T-helper 2 cell treated with Interferon-gamma antibody and Interleukin-4, amounts not matched to agents 5 μg/mL and 100 μg/mL, for 36 hours (primary cell): ENCODE results near the gene IPO7.
"Not testable (repeated sequence)": the region's sequence is repeated elsewhere in the genome, so short reads cannot be mapped to it uniquely, and the experiment has no call there.

Experiments used
- DNase-seq: peaks from one replicate; pipeline ENCODE4 v3.0.0; 2021; ENCODE audit warnings: low spot score
- H3K27ac Mint-ChIP-seq: one replicate; pipeline ENCODE4 v1.8.0; 2021; ENCODE audit warnings: mild to moderate bottlenecking, mixed read lengths
- H3K27me3 Mint-ChIP-seq: one replicate; pipeline ENCODE4 v1.8.0; 2021; ENCODE audit warnings: low read depth, mixed read lengths
- H3K36me3 Mint-ChIP-seq: one replicate; pipeline ENCODE4 v1.8.0; 2021; ENCODE audit warnings: low read depth, mixed read lengths
- H3K4me1 Mint-ChIP-seq: one replicate; pipeline ENCODE4 v1.8.0; 2021; ENCODE audit warnings: low read depth, mixed read lengths
- H3K4me3 Mint-ChIP-seq: one replicate; pipeline ENCODE4 v1.8.0; 2022; ENCODE audit warnings: mild to moderate bottlenecking, moderate library complexity, mixed read lengths
- H3K9me3 Mint-ChIP-seq: one replicate; pipeline ENCODE4 v1.8.0; 2021; ENCODE audit warnings: mixed read lengths

Gene IPO7

GRCh38 chr11:9384535-9385326, at the start of gene IPO7:
Gene IPO7 (plus strand): TSS chr11:9384652. CDS start chr11:9384764, 112 bp downstream.
- DNase-seq = peak; percentile 90
- H3K36me3 Mint-ChIP-seq = peaks cover 15% of the 10 kb centered on the region
- peak within 1 kb of the TSS; percentile 90 for H3K27ac Mint-ChIP-seq
- no peaks in the 10 kb centered on the region for H3K9me3 Mint-ChIP-seq
- peaks cover 23% of the 10 kb centered on the region for H3K4me1 Mint-ChIP-seq
- peak within 1 kb of the TSS; percentile 95 for H3K4me3 Mint-ChIP-seq
- no peaks in the 10 kb centered on the region for H3K27me3 Mint-ChIP-seq

- no peaks in the 10 kb centered on the region for H3K27me3 Mint-ChIP-seq
- no peaks in the 10 kb centered on the region for H3K4me1 Mint-ChIP-seq
- H3K36me3 Mint-ChIP-seq = no peaks in the 10 kb centered on the region
- no peaks in the 10 kb centered on the region for H3K9me3 Mint-ChIP-seq
- DNase-seq = no peak
- no peak overlapping the region for H3K4me3 Mint-ChIP-seq
- no peak overlapping the region for H3K27ac Mint-ChIP-seq
Measured at GRCh38 chr11:9341638-9342178, 42.7 kb upstream of the IPO7 start.

GRCh38 chr11:9344061-9344680, 40.3 kb upstream of the IPO7 start:
- Mint-ChIP-seq H3K36me3 (no peaks in the 10 kb centered on the region), H3K4me3 (no peak overlapping the region), H3K4me1 (peaks cover 17% of the 10 kb centered on the region), H3K27me3 (peaks cover 7% of the 10 kb centered on the region), H3K27ac (no peak overlapping the region), H3K9me3 (no peaks in the 10 kb centered on the region)
- DNase-seq = no peak

- H3K9me3 Mint-ChIP-seq = no peaks in the 10 kb centered on the region
- peaks cover 19% of the 10 kb centered on the region for H3K4me1 Mint-ChIP-seq
- peak overlapping the region; percentile 1 for H3K4me3 Mint-ChIP-seq
- DNase-seq = peak; percentile 41
- peaks cover 16% of the 10 kb centered on the region for H3K27me3 Mint-ChIP-seq
- H3K36me3 Mint-ChIP-seq = no peaks in the 10 kb centered on the region
- peak overlapping the region; percentile 12 for H3K27ac Mint-ChIP-seq
Measured at GRCh38 chr11:9347100-9347499, 37.4 kb upstream of the IPO7 start.

- not testable (repeated sequence) for H3K36me3 Mint-ChIP-seq, H3K27ac Mint-ChIP-seq, DNase-seq, H3K4me3 Mint-ChIP-seq, H3K9me3 Mint-ChIP-seq
- peaks cover 16% of the 10 kb centered on the region for H3K27me3 Mint-ChIP-seq
- peaks cover 19% of the 10 kb centered on the region for H3K4me1 Mint-ChIP-seq
Measured at GRCh38 chr11:9347779-9348178, 36.7 kb upstream of the IPO7 start.

GRCh38 chr11:9351321-9351881, 33.1 kb upstream of the IPO7 start:
- H3K36me3 Mint-ChIP-seq = no peaks in the 10 kb centered on the region
- H3K4me3 Mint-ChIP-seq = no peak overlapping the region
- DNase-seq = no peak
- no peaks in the 10 kb centered on the region for H3K9me3 Mint-ChIP-seq
- no peak overlapping the region for H3K27ac Mint-ChIP-seq
- peaks cover 16% of the 10 kb centered on the region for H3K27me3 Mint-ChIP-seq
- peaks cover 19% of the 10 kb centered on the region for H3K4me1 Mint-ChIP-seq

GRCh38 chr11:9357041-9357440, 27.4 kb upstream of the IPO7 start:
- DNase-seq = no peak
- Mint-ChIP-seq H3K27me3 (no peaks in the 10 kb centered on the region), H3K27ac (no peak overlapping the region), H3K9me3 (no peaks in the 10 kb centered on the region), H3K36me3 (no peaks in the 10 kb centered on the region), H3K4me1 (peaks cover 6% of the 10 kb centered on the region), H3K4me3 (no peak overlapping the region)

GRCh38 chr11:9360862-9361622, 23.4 kb upstream of the IPO7 start:
- not testable (repeated sequence) for H3K36me3 Mint-ChIP-seq, H3K27ac Mint-ChIP-seq, H3K9me3 Mint-ChIP-seq, H3K27me3 Mint-ChIP-seq, DNase-seq, H3K4me3 Mint-ChIP-seq
- H3K4me1 Mint-ChIP-seq = peaks cover 27% of the 10 kb centered on the region

GRCh38 chr11:9362393-9362863, 22.0 kb upstream of the IPO7 start:
- Mint-ChIP-seq H3K27me3 (peaks cover 3% of the 10 kb centered on the region), H3K4me1 (peaks cover 27% of the 10 kb centered on the region), H3K36me3 (no peaks in the 10 kb centered on the region), H3K27ac (peak overlapping the region; percentile 6), H3K4me3 (no peak overlapping the region), H3K9me3 (no peaks in the 10 kb centered on the region)
- DNase-seq = no peak

GRCh38 chr11:9363954-9364912, 20.2 kb upstream of the IPO7 start:
- H3K4me1 Mint-ChIP-seq = peaks cover 27% of the 10 kb centered on the region
- no peaks in the 10 kb centered on the region for H3K36me3 Mint-ChIP-seq
- H3K27me3 Mint-ChIP-seq = peaks cover 3% of the 10 kb centered on the region
- H3K4me3 Mint-ChIP-seq = peak overlapping the region; percentile 82
- H3K9me3 Mint-ChIP-seq = no peaks in the 10 kb centered on the region
- DNase-seq = peak; percentile 91
- H3K27ac Mint-ChIP-seq = peak overlapping the region; percentile 89

GRCh38 chr11:9367551-9367950, 16.9 kb upstream of the IPO7 start:
- Mint-ChIP-seq H3K4me3 (no peak overlapping the region), H3K9me3 (no peaks in the 10 kb centered on the region), H3K27ac (no peak overlapping the region), H3K4me1 (peaks cover 17% of the 10 kb centered on the region), H3K27me3 (peaks cover 7% of the 10 kb centered on the region), H3K36me3 (no peaks in the 10 kb centered on the region)
- no peak for DNase-seq

- Mint-ChIP-seq H3K4me3 (no peak overlapping the region), H3K36me3 (no peaks in the 10 kb centered on the region), H3K27me3 (peaks cover 13% of the 10 kb centered on the region), H3K4me1 (peaks cover 2% of the 10 kb centered on the region), H3K27ac (no peak overlapping the region), H3K9me3 (no peaks in the 10 kb centered on the region)
- no peak for DNase-seq
Measured at GRCh38 chr11:9377036-9377435, 7.4 kb upstream of the IPO7 start.

- no peak overlapping the region for H3K4me3 Mint-ChIP-seq
- H3K4me1 Mint-ChIP-seq = peaks cover 2% of the 10 kb centered on the region
- H3K36me3 Mint-ChIP-seq = no peaks in the 10 kb centered on the region
- H3K27ac Mint-ChIP-seq = no peak overlapping the region
- H3K9me3 Mint-ChIP-seq = no peaks in the 10 kb centered on the region
- DNase-seq = no peak
- H3K27me3 Mint-ChIP-seq = peaks cover 2% of the 10 kb centered on the region
Measured at GRCh38 chr11:9379041-9379440, 5.4 kb upstream of the IPO7 start.
